Endothelial cell of umbilical vein (primary cell): ENCODE results near the gene SRRM2. TPM values are rescaled to one million over a fixed set of nuclear protein-coding genes. Genes with fewer than 3 reads are reported as not detected.

Source experiments
- BruUV-seq: library from RNA; stranded (reverse); fragments of 400-500 nt; replicated peaks from 2 replicates; lab custom pipeline; 2021; lab: Mats Ljungman, UMichigan
- CTCF ChIA-PET: fragments of 300-600, 350-600 bp; sonication (Branson Sonifier 250); formaldehyde crosslinking; loops from one replicate; lab custom pipeline; 2021; ENCODE audit warnings: antibody characterized with exemption, inconsistent platforms; lab: Charles Lee
- POLR2A ChIA-PET: fragments of 300-600, 350-600 bp; sonication (Branson Sonifier 250); formaldehyde crosslinking; loops from one replicate; lab custom pipeline; 2021; ENCODE audit warnings: antibody characterized with exemption, inconsistent platforms; lab: Charles Lee
- DNase-seq: peaks from one replicate; pipeline ENCODE4 v3.0.0-alpha.2; 2011; ENCODE audit warnings: low read depth, low spot score
- FAIRE-seq: peaks from 2 replicates; lab custom pipeline; 2011; peaks lifted over from hg19 to GRCh38; lab: Jason Lieb, UNC
- H2AFZ ChIP-seq: 2 replicates; pipeline ENCODE4 v1.6.0; 2012; ENCODE audit warnings: low read depth, low read length, control low read depth, inconsistent platforms
- H3K27ac ChIP-seq: 2 replicates; pipeline ENCODE4 v1.5.1; 2011; ENCODE audit warnings: low read depth, mild to moderate bottlenecking, control low read depth, low read length, moderate library complexity; ENCODE audit not compliant: insufficient read depth
- H3K27me3 ChIP-seq, 2 experiments: 2 replicates each; pipeline versions ENCODE4 v1.6.0 to v1.6.1; 2011; ENCODE audit warnings: low read length in 2 of 2, mixed read lengths in 1 of 2; ENCODE audit not compliant: control insufficient read depth in 2 of 2, insufficient read depth in 2 of 2
- H3K36me3 ChIP-seq, 2 experiments: 2 replicates in 1 of 2; 3 replicates in 1 of 2; pipeline ENCODE4 v1.5.1; 2011; ENCODE audit warnings: low read length in 2 of 2, mild to moderate bottlenecking in 1 of 2, moderate library complexity in 1 of 2; ENCODE audit not compliant: control insufficient read depth in 2 of 2, insufficient read depth in 2 of 2; ENCODE audit errors: extremely low read depth in 1 of 2
- H3K4me1 ChIP-seq: 3 replicates; pipeline ENCODE4 v1.5.1; 2011; ENCODE audit warnings: mild to moderate bottlenecking, low read length; ENCODE audit not compliant: control insufficient read depth, insufficient read depth; ENCODE audit errors: extremely low read depth
- H3K4me2 ChIP-seq: 2 replicates; pipeline ENCODE4 v1.6.1; 2011; ENCODE audit warnings: low read length, control low read depth, mixed read lengths; ENCODE audit not compliant: insufficient read depth
- H3K4me3 ChIP-seq, 3 experiments: fragments of 200-600 bp in 1 of 3; sonication (generic), shearing (Covaris generic) in 1 of 3; replicated peaks in 1 of 3; 2 replicates each; pipeline ENCODE4 v1.5.1; 2011 to 2016; ENCODE audit warnings: control low read depth in 3 of 3, low read length in 3 of 3, mild to moderate bottlenecking in 2 of 3, inconsistent platforms in 1 of 3, low read depth in 1 of 3, moderate library complexity in 1 of 3; ENCODE audit not compliant: insufficient read depth in 1 of 3
- H3K79me2 ChIP-seq: 2 replicates; pipeline ENCODE4 v1.6.0; 2012; ENCODE audit warnings: low read length, inconsistent platforms; ENCODE audit not compliant: control insufficient read depth, insufficient read depth
- H3K9ac ChIP-seq: replicated peaks from 2 replicates; pipeline ENCODE3; 2011; ENCODE audit warnings: low read length, control low read depth; ENCODE audit not compliant: insufficient read depth; ENCODE audit errors: extremely low read depth
- H3K9me1 ChIP-seq: replicated peaks from 3 replicates; pipeline ENCODE4 v1.6.0; 2011; ENCODE audit warnings: mild to moderate bottlenecking, low read length; ENCODE audit not compliant: control insufficient read depth, insufficient read depth; ENCODE audit errors: extremely low read depth
- H3K9me3 ChIP-seq: replicated peaks from 2 replicates; pipeline ENCODE4 v1.5.1; 2012; ENCODE audit warnings: low read length, inconsistent platforms; ENCODE audit not compliant: control insufficient read depth, insufficient read depth
- H4K20me1 ChIP-seq: replicated peaks from 2 replicates; pipeline ENCODE3; 2011; ENCODE audit warnings: mild to moderate bottlenecking, low read length; ENCODE audit not compliant: control insufficient read depth, insufficient read depth; ENCODE audit errors: extremely low read depth
- CTCF ChIP-seq, 2 donors: IDR thresholded peaks; 1 replicate in 1 of 2; 2 replicates in 1 of 2; pipeline ENCODE4 v1.5.1; 2011; ENCODE audit warnings: low read length in 2 of 2, mild to moderate bottlenecking in 2 of 2, moderate library complexity in 2 of 2, control low read depth in 1 of 2, inconsistent platforms in 1 of 2, low read depth in 1 of 2; ENCODE audit not compliant: insufficient read depth in 1 of 2; ENCODE audit errors: extremely low read depth in 1 of 2
- EZH2 ChIP-seq: IDR thresholded peaks from 2 replicates; pipeline ENCODE4 v1.6.1; 2012; ENCODE audit warnings: borderline replicate concordance, low read depth, mild to moderate bottlenecking, moderate library complexity, low read length, inconsistent platforms; ENCODE audit not compliant: severe bottlenecking
- FOS ChIP-seq: IDR thresholded peaks from 2 replicates; pipeline ENCODE4 v1.6.1; 2011; ENCODE audit warnings: mild to moderate bottlenecking, low read length, moderate library complexity, borderline replicate concordance; ENCODE audit not compliant: insufficient read depth
- GATA2 ChIP-seq: IDR thresholded peaks from 2 replicates; pipeline ENCODE4 v1.7.0; 2011; ENCODE audit warnings: low read depth, mild to moderate bottlenecking, moderate library complexity, mixed read lengths, low read length; ENCODE audit not compliant: insufficient read length, insufficient read depth
- JUN ChIP-seq: IDR thresholded peaks from 2 replicates; pipeline ENCODE4 v1.6.1; 2011; ENCODE audit warnings: borderline replicate concordance, low read depth; ENCODE audit not compliant: insufficient read length, insufficient read depth
- MAX ChIP-seq: IDR thresholded peaks from 2 replicates; pipeline ENCODE4 v1.6.1; 2011; ENCODE audit not compliant: insufficient read depth, insufficient read length
- MYC ChIP-seq: IDR thresholded peaks from one replicate; pipeline ENCODE4 v1.6.1; 2011; ENCODE audit warnings: mild to moderate bottlenecking, low read depth, low read length
- POLR2A ChIP-seq: IDR thresholded peaks from 2 replicates; pipeline ENCODE4 v1.6.1; 2012; ENCODE audit warnings: low read depth, mild to moderate bottlenecking, control low read depth, low read length
- POLR2AphosphoS5 ChIP-seq: IDR thresholded peaks from 2 replicates; pipeline ENCODE4 v1.6.1; 2012; ENCODE audit warnings: low read depth, mild to moderate bottlenecking, control low read depth, low read length, moderate library complexity; ENCODE audit not compliant: insufficient read depth
- dilution Hi-C: fragments of 300-500 bp; cut with MboI; formaldehyde crosslinking; loops from one replicate; pipeline ENCODE4 v1.15.0; 2019; ENCODE audit warnings: low sequenced_read_pairs; ENCODE audit not compliant: extremely low pct_ligation_motif_present
- intact Hi-C: fragments of 100-400 bp; cut with micrococcal nuclease; formaldehyde crosslinking; loops from one replicate; pipeline ENCODE4 v1.10.0; 2022
- polyA plus RNA-seq, 4 experiments: library from polyadenylated mRNA; depleted of rRNA in 3 of 4; stranded (reverse) in 3 of 4; unstranded in 1 of 4; fragments of >200 nt; gene quantifications; 2 replicates each; pipeline versions ENCODE4 v1.2.1 to v1.2.3, GENCODE V29; 2011 to 2012; ENCODE audit warnings: missing spikeins in 1 of 4
- total RNA-seq: library from RNA; stranded (reverse); gene quantifications from 2 replicates; pipeline ENCODE4 v1.2.3, GENCODE V29; 2021

SRRM2 gene
- total and polyA plus RNA-seq, 2 donors (not counting 3 experiments of a cell fraction or from before 2014, with no cell fraction given): 270 to 483 TPM

GRCh38 chr16:2791174-2791573 lies 38.7 kb downstream of the SRRM2 start:
- Histone ChIP-seq H4K20me1 (no peaks in the 10 kb centered on the region), H3K79me2 (no peaks in the 10 kb centered on the region), H3K4me3 (no peak overlapping the region), H3K27me3 (peaks cover 5 to 6% of the 10 kb centered on the region in 2 experiments), H3K36me3 (no peaks in the 10 kb centered on the region), H3K9ac (no peak overlapping the region), H3K4me1 (no peaks in the 10 kb centered on the region), H3K9me3 (no peaks in the 10 kb centered on the region), H3K9me1 (no peaks in the 10 kb centered on the region), H2AFZ (no peak overlapping the region), H3K4me2 (no peak overlapping the region), H3K27ac (no peak overlapping the region)
- intact Hi-C loops: no loop called here
- BruUV-seq: no TSS peak
- TF ChIP-seq MYC: no peak
- TF ChIP-seq CTCF (IDR thresholded peaks at IDR 0.05; ENCODE audit: extremely low read depth in 1 of 2, insufficient read depth in 1 of 2, low read depth in 1 of 2, low read length in 2 of 2): no peak
- TF ChIP-seq POLR2A: no peak
- no peak for TF ChIP-seq POLR2AphosphoS5
- no peak for TF ChIP-seq MAX
- TF ChIP-seq EZH2: no peak
- no peak for TF ChIP-seq JUN
- no peak for TF ChIP-seq GATA2
- TF ChIP-seq FOS: no peak
- ChIA-PET POLR2A (no interaction called here), CTCF (interaction anchor here (0.9 kb wide), 1 partner anchor 9 kb away, joined by 4 read pairs; no protein-coding TSS in a partner anchor)
- dilution Hi-C loops: no loop called here
- FAIRE-seq (no peak), DNase-seq (no peak)
